HEK293 (cell line): Measurements from ENCODE around the gene PNLIPRP1.
A peak's percentile ranks its signal among the peaks of the same experiment; 100 is the strongest.

Source experiments
- KLF10 ChIP-seq: fragments of 450-650 bp; IDR thresholded peaks from 2 replicates; pipeline ENCODE4 v1.5.1; 2018; ENCODE audit warnings: missing biosample characterization, mild to moderate bottlenecking, missing genetic modification characterization
- OSR2 ChIP-seq: fragments of 450-650 bp; formaldehyde crosslinking; IDR thresholded peaks from 2 replicates; pipeline ENCODE4 v1.5.1; 2016; ENCODE audit warnings: missing biosample characterization, missing genetic modification characterization
- OVOL3 ChIP-seq: fragments of 450-650 bp; formaldehyde crosslinking; IDR thresholded peaks from 2 replicates; pipeline ENCODE4 v1.5.1; 2016; ENCODE audit warnings: missing biosample characterization, missing genetic modification characterization
- WT1 ChIP-seq: fragments of 450-650 bp; formaldehyde crosslinking; IDR thresholded peaks from 2 replicates; pipeline ENCODE4 v1.5.1; 2016; ENCODE audit warnings: missing biosample characterization, missing genetic modification characterization
- ZBTB11 ChIP-seq: fragments of 450-650 bp; formaldehyde crosslinking; conservative IDR thresholded peaks from 2 replicates; pipeline ENCODE4 v1.5.1; 2016; ENCODE audit warnings: low read depth, missing biosample characterization, missing genetic modification characterization
- ZBTB20 ChIP-seq: fragments of 450-650 bp; formaldehyde crosslinking; IDR thresholded peaks from 2 replicates; pipeline ENCODE4 v1.5.1; 2016; ENCODE audit warnings: missing biosample characterization, missing genetic modification characterization
- ZNF140 ChIP-seq: fragments of 450-650 bp; formaldehyde crosslinking; IDR thresholded peaks from 2 replicates; pipeline ENCODE4 v1.5.1; 2016; ENCODE audit warnings: missing biosample characterization, missing genetic modification characterization
- ZNF16 ChIP-seq: fragments of 450-650 bp; formaldehyde crosslinking; IDR thresholded peaks from 2 replicates; pipeline ENCODE4 v1.5.1; 2016; ENCODE audit warnings: low read depth, missing biosample characterization, missing genetic modification characterization
- ZNF2 ChIP-seq: fragments of 450-650 bp; formaldehyde crosslinking; IDR thresholded peaks from 2 replicates; pipeline ENCODE4 v1.5.1; 2016; ENCODE audit warnings: missing biosample characterization, missing genetic modification characterization
- ZNF223 ChIP-seq: fragments of 450-650 bp; formaldehyde crosslinking; IDR thresholded peaks from 2 replicates; pipeline ENCODE4 v1.5.1; 2016; ENCODE audit warnings: missing biosample characterization, missing genetic modification characterization
- ZNF24 ChIP-seq: fragments of 450-650 bp; formaldehyde crosslinking; IDR thresholded peaks from 2 replicates; pipeline ENCODE4 v1.5.1; 2016; ENCODE audit warnings: missing biosample characterization, missing genetic modification characterization
- ZNF311 ChIP-seq: fragments of 450-650 bp; formaldehyde crosslinking; IDR thresholded peaks from 2 replicates; pipeline ENCODE4 v1.5.1; 2017; ENCODE audit warnings: missing biosample characterization, missing genetic modification characterization, borderline replicate concordance
- ZNF362 ChIP-seq: fragments of 450-650 bp; formaldehyde crosslinking; IDR thresholded peaks from 2 replicates; pipeline ENCODE4 v1.5.1; 2016; ENCODE audit warnings: missing biosample characterization, missing genetic modification characterization
- ZNF404 ChIP-seq: fragments of 450-650 bp; formaldehyde crosslinking; IDR thresholded peaks from 2 replicates; pipeline ENCODE4 v1.5.1; 2017; ENCODE audit warnings: missing biosample characterization, missing genetic modification characterization
- ZNF433 ChIP-seq: fragments of 450-650 bp; formaldehyde crosslinking; IDR thresholded peaks from 2 replicates; pipeline ENCODE4 v1.5.1; 2016; ENCODE audit warnings: missing biosample characterization, missing genetic modification characterization, low read depth
- ZNF449 ChIP-seq: fragments of 450-650 bp; formaldehyde crosslinking; IDR thresholded peaks from 2 replicates; pipeline ENCODE4 v1.5.1; 2017; ENCODE audit warnings: missing biosample characterization, mild to moderate bottlenecking, missing genetic modification characterization, moderate library complexity
- ZNF48 ChIP-seq: fragments of 450-650 bp; formaldehyde crosslinking; IDR thresholded peaks from 2 replicates; pipeline ENCODE4 v1.5.1; 2016; ENCODE audit warnings: missing biosample characterization, missing genetic modification characterization
- ZNF548 ChIP-seq: fragments of 450-650 bp; formaldehyde crosslinking; IDR thresholded peaks from 2 replicates; pipeline ENCODE4 v1.5.1; 2016; ENCODE audit warnings: missing biosample characterization, missing genetic modification characterization
- ZNF571 ChIP-seq: fragments of 450-650 bp; formaldehyde crosslinking; IDR thresholded peaks from 2 replicates; pipeline ENCODE4 v1.5.0; 2017; ENCODE audit warnings: missing biosample characterization, missing genetic modification characterization
- ZNF623 ChIP-seq: fragments of 450-650 bp; formaldehyde crosslinking; IDR thresholded peaks from 2 replicates; pipeline ENCODE4 v1.5.1; 2016; ENCODE audit warnings: missing biosample characterization, missing genetic modification characterization
- ZNF624 ChIP-seq: fragments of 450-650 bp; formaldehyde crosslinking; IDR thresholded peaks from 2 replicates; pipeline ENCODE4 v1.5.1; 2017; ENCODE audit warnings: missing biosample characterization, missing genetic modification characterization
- ZNF629 ChIP-seq: fragments of 450-650 bp; formaldehyde crosslinking; IDR thresholded peaks from 2 replicates; pipeline ENCODE4 v1.5.1; 2017; ENCODE audit warnings: missing biosample characterization, missing genetic modification characterization
- ZNF658 ChIP-seq: fragments of 450-650 bp; formaldehyde crosslinking; IDR thresholded peaks from 2 replicates; pipeline ENCODE4; 2016; ENCODE audit warnings: missing biosample characterization, missing genetic modification characterization
- ZNF747 ChIP-seq: fragments of 450-650 bp; formaldehyde crosslinking; IDR thresholded peaks from 2 replicates; pipeline ENCODE4 v1.5.1; 2016; ENCODE audit warnings: missing biosample characterization, missing genetic modification characterization
- ZNF76 ChIP-seq: fragments of 450-650 bp; formaldehyde crosslinking; IDR thresholded peaks from 2 replicates; pipeline ENCODE4; 2016; ENCODE audit warnings: low read depth, missing biosample characterization, missing genetic modification characterization, borderline replicate concordance
- ZNF776 ChIP-seq: fragments of 450-650 bp; formaldehyde crosslinking; IDR thresholded peaks from 2 replicates; pipeline ENCODE4 v1.5.0; 2017; ENCODE audit warnings: missing biosample characterization, missing genetic modification characterization, borderline replicate concordance
- ZNF791 ChIP-seq: fragments of 450-650 bp; formaldehyde crosslinking; IDR thresholded peaks from 2 replicates; pipeline ENCODE4 v1.5.1; 2016; ENCODE audit warnings: missing biosample characterization, missing genetic modification characterization
- ZNF792 ChIP-seq: fragments of 450-650 bp; formaldehyde crosslinking; IDR thresholded peaks from 2 replicates; pipeline ENCODE4 v1.5.1; 2016; ENCODE audit warnings: missing biosample characterization, missing genetic modification characterization
- ZNF837 ChIP-seq: fragments of 450-650 bp; formaldehyde crosslinking; IDR thresholded peaks from 2 replicates; pipeline ENCODE4 v1.5.1; 2016; ENCODE audit warnings: missing biosample characterization, missing genetic modification characterization
- ZSCAN23 ChIP-seq: fragments of 450-650 bp; formaldehyde crosslinking; IDR thresholded peaks from 2 replicates; pipeline ENCODE4 v1.5.1; 2016; ENCODE audit warnings: missing biosample characterization, missing genetic modification characterization
- ZSCAN30 ChIP-seq: fragments of 450-650 bp; IDR thresholded peaks from 2 replicates; pipeline ENCODE4 v1.5.1; 2018; ENCODE audit warnings: missing biosample characterization, mild to moderate bottlenecking, missing genetic modification characterization, moderate library complexity
- ZSCAN4 ChIP-seq: fragments of 450-650 bp; formaldehyde crosslinking; IDR thresholded peaks from 2 replicates; pipeline ENCODE4 v1.5.1; 2017; ENCODE audit warnings: missing biosample characterization, missing genetic modification characterization
- ZSCAN5A ChIP-seq: fragments of 450-650 bp; formaldehyde crosslinking; IDR thresholded peaks from 2 replicates; pipeline ENCODE4 v1.5.1; 2016; ENCODE audit warnings: missing biosample characterization, missing genetic modification characterization
- ZXDB ChIP-seq: fragments of 450-650 bp; formaldehyde crosslinking; IDR thresholded peaks from 2 replicates; pipeline ENCODE4 v1.5.1; 2016; ENCODE audit warnings: missing biosample characterization, missing genetic modification characterization

Gene PNLIPRP1

GRCh38 chr10:116608686-116609594 is 18.2 kb downstream of the PNLIPRP1 start (continued):
- TF ChIP-seq ZBTB11 (tag by site-specific recombination) = no peak
- no peak for TF ChIP-seq ZSCAN5A (tag by site-specific recombination)
- TF ChIP-seq ZNF311 = no peak
- no peak for TF ChIP-seq ZNF140
- no peak for TF ChIP-seq ZNF658
- TF ChIP-seq OSR2 (tag by site-specific recombination) = no peak
- 0 out of 2 replicates have a peak, but pooled peaks have one; percentile 11 for TF ChIP-seq ZNF629 (tag by site-specific recombination)
- no peak for TF ChIP-seq ZNF776
- no peak for TF ChIP-seq ZNF792 (tag by site-specific recombination)
- no peak for TF ChIP-seq OVOL3 (tag by site-specific recombination)
- TF ChIP-seq WT1 (tag by site-specific recombination) = no peak
- TF ChIP-seq ZXDB (tag by site-specific recombination) = no peak
- TF ChIP-seq ZNF76 (tag by site-specific recombination) = no peak
- no peak for TF ChIP-seq ZNF24 (tag by site-specific recombination)
- TF ChIP-seq ZNF747 (tag by site-specific recombination) = no peak
- no peak for TF ChIP-seq ZSCAN4 (tag by site-specific recombination)
- no peak for TF ChIP-seq ZNF433 (tag by site-specific recombination)
- no peak for TF ChIP-seq ZNF624 (tag by site-specific recombination)
- no peak for TF ChIP-seq ZNF571
- TF ChIP-seq ZNF223 (tag by site-specific recombination) = no peak
- peak; percentile 45; the same call in 1 of the 2 replicates for TF ChIP-seq ZBTB20 (tag by site-specific recombination)
- TF ChIP-seq KLF10 (tag by site-specific recombination) = no peak
- no peak; the same call in 1 of the 2 replicates for TF ChIP-seq ZSCAN30
- TF ChIP-seq ZNF449 (tag by site-specific recombination) = no peak
- no peak for TF ChIP-seq ZNF16
- no peak for TF ChIP-seq ZNF623 (tag by site-specific recombination)
- TF ChIP-seq ZNF2 (tag by site-specific recombination) = no peak; the same call in 1 of the 2 replicates
- TF ChIP-seq ZNF548 (tag by site-specific recombination) = no peak
- no peak for TF ChIP-seq ZNF837
- no peak for TF ChIP-seq ZNF362 (tag by site-specific recombination)
- TF ChIP-seq ZSCAN23 = no peak
- no peak for TF ChIP-seq ZNF404 (tag by site-specific recombination)
- no peak for TF ChIP-seq ZNF48 (tag by site-specific recombination)
- no peak for TF ChIP-seq ZNF791 (tag by site-specific recombination)
